Mesenchymal stem cell (in vitro differentiated cells and primary cell): ENCODE measurements around the gene DNAH10.

Experiments
- DNase-seq: peaks from one replicate; pipeline ENCODE4 v3.0.0-alpha.2; 2013
- H2AFZ ChIP-seq: one replicate; pipeline ENCODE4 v1.6.1; 2013; ENCODE audit warnings: low read depth, mild to moderate bottlenecking, control low read depth, inconsistent platforms, low read length, moderate library complexity
- H2AK5ac ChIP-seq: 2 replicates; pipeline ENCODE4 v1.6.1; 2013; ENCODE audit warnings: low read length, moderate library complexity, mild to moderate bottlenecking, inconsistent platforms; ENCODE audit not compliant: severe bottlenecking
- H2BK120ac ChIP-seq: one replicate; pipeline ENCODE4 v1.6.1; 2013; ENCODE audit warnings: low read depth, mild to moderate bottlenecking, inconsistent platforms, low read length, moderate library complexity
- H2BK12ac ChIP-seq, 2 experiments: one replicate each; pipeline ENCODE4 v1.6.1; 2013; ENCODE audit warnings: inconsistent platforms in 2 of 2, low read length in 2 of 2, mild to moderate bottlenecking in 2 of 2, moderate library complexity in 2 of 2, control low read depth in 1 of 2
- H2BK15ac ChIP-seq: one replicate; pipeline ENCODE4 v1.6.1; 2013; ENCODE audit warnings: mild to moderate bottlenecking, low read depth, inconsistent platforms; ENCODE audit not compliant: poor library complexity, severe bottlenecking
- H2BK5ac ChIP-seq: 2 replicates; pipeline ENCODE4 v1.6.1; 2013; ENCODE audit warnings: low read depth, mild to moderate bottlenecking, low read length, control low read depth, inconsistent platforms; ENCODE audit not compliant: poor library complexity, severe bottlenecking
- H3K14ac ChIP-seq, 2 experiments: one replicate each; pipeline ENCODE4 v1.6.1; 2013; ENCODE audit warnings: inconsistent platforms in 2 of 2, low read length in 2 of 2, control low read depth in 1 of 2, mild to moderate bottlenecking in 1 of 2, moderate library complexity in 1 of 2
- H3K18ac ChIP-seq, 2 experiments: one replicate each; pipeline ENCODE4 v1.6.1; 2013; ENCODE audit warnings: inconsistent platforms in 2 of 2, low read length in 2 of 2, control low read depth in 1 of 2, low read depth in 1 of 2, mild to moderate bottlenecking in 1 of 2
- H3K23ac ChIP-seq, 2 experiments: one replicate each; pipeline ENCODE4 v1.6.1; 2013; ENCODE audit warnings: inconsistent platforms in 2 of 2, low read length in 2 of 2, mild to moderate bottlenecking in 2 of 2, moderate library complexity in 2 of 2, control low read depth in 1 of 2
- H3K27ac ChIP-seq: 2 replicates; pipeline ENCODE4 v1.5.1; 2013; ENCODE audit warnings: mild to moderate bottlenecking, moderate library complexity, low read length, control low read depth, inconsistent platforms; ENCODE audit not compliant: poor library complexity, severe bottlenecking
- H3K27me3 ChIP-seq, 2 experiments: 2 replicates each; pipeline versions ENCODE4 v1.6.1 to v1.7.0; 2013; ENCODE audit warnings: low read length in 2 of 2, mild to moderate bottlenecking in 2 of 2, moderate library complexity in 2 of 2, control low read depth in 1 of 2, inconsistent platforms in 1 of 2; ENCODE audit not compliant: control insufficient read depth in 1 of 2, insufficient read depth in 1 of 2
- H3K36me3 ChIP-seq, 2 experiments: 2 replicates each; pipeline versions ENCODE4 v1.6.1 to v1.7.0; 2013; ENCODE audit warnings: low read length in 2 of 2, control low read depth in 1 of 2, inconsistent platforms in 1 of 2, low read depth in 1 of 2, mild to moderate bottlenecking in 1 of 2; ENCODE audit not compliant: insufficient read depth in 2 of 2, control insufficient read depth in 1 of 2
- H3K4ac ChIP-seq, 2 experiments: one replicate each; pipeline ENCODE4 v1.6.1; 2013; ENCODE audit warnings: inconsistent platforms in 2 of 2, low read length in 2 of 2, mild to moderate bottlenecking in 2 of 2, moderate library complexity in 2 of 2, control low read depth in 1 of 2, low read depth in 1 of 2
- H3K4me1 ChIP-seq: 2 replicates; pipeline ENCODE4 v1.6.1; 2013; ENCODE audit warnings: low read depth, low read length, control low read depth; ENCODE audit not compliant: control insufficient read depth, insufficient read depth
- H3K4me2 ChIP-seq: 2 replicates; pipeline ENCODE4 v1.6.1; 2013; ENCODE audit warnings: low read length, mild to moderate bottlenecking, inconsistent platforms; ENCODE audit not compliant: poor library complexity, severe bottlenecking
- H3K4me3 ChIP-seq, 2 experiments: 2 replicates each; pipeline versions ENCODE4 v1.5.1 to v1.7.0; 2013; ENCODE audit warnings: low read length in 2 of 2, mild to moderate bottlenecking in 2 of 2, control low read depth in 1 of 2, low read depth in 1 of 2; ENCODE audit not compliant: insufficient read depth in 1 of 2
- H3K79me1 ChIP-seq: replicated peaks from 2 replicates; pipeline ENCODE4 v1.6.1; 2013; ENCODE audit warnings: mild to moderate bottlenecking, control low read depth, low read length, inconsistent platforms; ENCODE audit not compliant: poor library complexity, severe bottlenecking
- H3K9ac ChIP-seq: 2 replicates; pipeline ENCODE4 v1.7.0; 2013; ENCODE audit warnings: mild to moderate bottlenecking, low read length, moderate library complexity
- H3K9me3 ChIP-seq: 2 replicates; pipeline ENCODE4 v1.7.0; 2013; ENCODE audit warnings: mild to moderate bottlenecking, low read length; ENCODE audit not compliant: control insufficient read depth
- H4K8ac ChIP-seq: one replicate; pipeline ENCODE4 v1.6.1; 2013; ENCODE audit warnings: inconsistent platforms, mild to moderate bottlenecking, low read length, moderate library complexity
- H4K91ac ChIP-seq: one replicate; pipeline ENCODE4 v1.6.1; 2013; ENCODE audit warnings: mild to moderate bottlenecking, low read length, inconsistent platforms
- WGBS: methylation state at CpG from one replicate; pipeline ENCODE4 v1.1.7; 2013; ENCODE audit warnings: mixed read lengths; 5-methylcytosine and 5-hydroxymethylcytosine counted together

DNAH10 gene

DNA sequence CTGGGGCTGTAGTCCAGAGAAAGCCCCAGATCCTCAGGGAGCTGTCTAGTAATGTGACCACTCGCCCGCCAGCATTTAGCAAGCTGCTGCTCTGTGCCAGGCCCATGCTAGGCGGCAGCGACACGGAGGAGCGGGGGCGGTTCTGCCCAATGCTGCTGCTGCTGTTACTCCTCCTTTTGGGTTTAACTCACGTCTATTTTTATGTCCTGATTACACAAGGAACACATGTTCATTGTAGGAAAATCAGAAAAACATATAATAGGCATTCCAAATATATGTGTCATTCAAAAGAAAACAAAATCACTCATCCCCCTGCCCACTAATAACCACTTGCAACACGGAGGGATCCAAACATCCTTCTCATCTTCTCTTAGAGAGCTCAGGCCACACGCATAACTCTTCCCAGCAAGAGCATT lies 180.1 kb downstream of the DNAH10 start:
- Histone ChIP-seq H3K18ac (no peak overlapping the region), H2AK5ac (no peak overlapping the region), H3K79me1 (peaks cover 31% of the 10 kb centered on the region), H3K36me3 (peaks cover 60 to 67% of the 10 kb centered on the region in 2 experiments), H3K4me2 (no peak overlapping the region), H3K9me3 (peaks cover 9% of the 10 kb centered on the region), H4K8ac (no peak overlapping the region), H3K4ac (no peak overlapping the region), H2BK15ac (no peak overlapping the region), H2BK120ac (no peak overlapping the region), H3K4me1 (peaks cover 25% of the 10 kb centered on the region), H3K27ac (peak overlapping the region; percentile 42), H3K4me3 (no peak overlapping the region), H3K14ac (no peak overlapping the region), H3K27me3 (no peaks in the 10 kb centered on the region), H2AFZ (no peak overlapping the region), H3K9ac (no peak overlapping the region), H3K23ac (no peak overlapping the region), H4K91ac (no peak overlapping the region), H2BK12ac (no peak overlapping the region), H2BK5ac (no peak overlapping the region)
- 78% methylated on average over 9 of the region's 10 CpGs for WGBS
- peak; percentile 53 for DNase-seq

GRCh38 chr12:123942911-123943648 lies 181.0 kb downstream of the DNAH10 start:
- no peak overlapping the region for H3K4ac ChIP-seq
- no peak overlapping the region for H2AFZ ChIP-seq
- no peak overlapping the region for H2BK12ac ChIP-seq
- peaks cover 21% of the 10 kb centered on the region for H3K4me1 ChIP-seq
- no peak overlapping the region for H2BK5ac ChIP-seq
- WGBS, result 95% methylated on average over 16 of the region's 16 CpGs
- peak overlapping the region; percentile 19 for H3K4me2 ChIP-seq
- H3K36me3 ChIP-seq, result peaks cover 57 to 59% of the 10 kb centered on the region in 2 experiments
- peak overlapping the region; percentile 44 for H2AK5ac ChIP-seq
- no peaks in the 10 kb centered on the region for H3K27me3 ChIP-seq
- no peak overlapping the region for H3K23ac ChIP-seq
- peak overlapping the region; percentile 48 for H3K27ac ChIP-seq
- no peak overlapping the region for H2BK15ac ChIP-seq
- DNase-seq, result no peak
- H4K8ac ChIP-seq, result peak overlapping the region; percentile 21
- H3K4me3 ChIP-seq, result no peak overlapping the region
- no peak overlapping the region for H3K9ac ChIP-seq
- H3K9me3 ChIP-seq, result peaks cover 9% of the 10 kb centered on the region
- H4K91ac ChIP-seq, result no peak overlapping the region
- H3K14ac ChIP-seq, result no peak overlapping the region
- no peak overlapping the region for H2BK120ac ChIP-seq
- no peak overlapping the region for H3K18ac ChIP-seq
- H3K79me1 ChIP-seq, result peaks cover 34% of the 10 kb centered on the region

DNA sequence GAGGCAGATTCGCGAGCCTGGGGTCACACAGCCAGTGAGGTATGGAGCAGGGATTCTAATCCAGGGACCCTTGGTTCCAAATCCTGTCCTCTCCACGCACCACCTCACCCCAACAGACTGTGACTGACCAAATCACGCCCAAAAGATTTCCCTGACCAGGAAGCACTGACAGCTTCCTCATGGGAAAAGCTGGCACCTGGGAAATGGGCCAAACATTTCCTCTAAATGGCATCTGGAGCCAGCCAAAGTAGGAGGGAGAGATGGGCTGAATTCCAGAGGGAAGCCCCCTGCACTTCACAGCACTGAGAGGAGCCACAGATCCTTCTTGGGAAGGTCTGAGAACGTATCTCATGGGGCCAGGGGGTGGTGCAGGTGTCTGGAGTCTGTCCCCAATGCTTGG lies 181.7 kb downstream of the DNAH10 start:
- no peak overlapping the region for H4K91ac ChIP-seq
- H3K4me3 ChIP-seq, result no peak overlapping the region
- no peaks in the 10 kb centered on the region for H3K27me3 ChIP-seq
- no peak overlapping the region for H2BK12ac ChIP-seq
- no peak overlapping the region for H2AFZ ChIP-seq
- H2BK15ac ChIP-seq, result no peak overlapping the region
- peaks cover 34% of the 10 kb centered on the region for H3K79me1 ChIP-seq
- no peak overlapping the region for H3K4me2 ChIP-seq
- H3K18ac ChIP-seq, result no peak overlapping the region
- H3K14ac ChIP-seq, result no peak overlapping the region
- no peak overlapping the region for H2BK5ac ChIP-seq
- H2BK120ac ChIP-seq, result no peak overlapping the region
- peaks cover 57 to 63% of the 10 kb centered on the region in 2 experiments for H3K36me3 ChIP-seq
- H3K27ac ChIP-seq, result no peak overlapping the region
- DNase-seq, result no peak
- H3K9ac ChIP-seq, result no peak overlapping the region
- peaks cover 9% of the 10 kb centered on the region for H3K9me3 ChIP-seq
- peaks cover 18% of the 10 kb centered on the region for H3K4me1 ChIP-seq
- WGBS, result 87% methylated on average over 5 of the region's 5 CpGs
- H4K8ac ChIP-seq, result no peak overlapping the region
- H3K23ac ChIP-seq, result no peak overlapping the region
- H3K4ac ChIP-seq, result no peak overlapping the region
- H2AK5ac ChIP-seq, result no peak overlapping the region

- Histone ChIP-seq H2AK5ac (no peak overlapping the region), H3K4me2 (no peak overlapping the region), H3K4me1 (peaks cover 23% of the 10 kb centered on the region), H4K8ac (no peak overlapping the region), H3K9ac (no peak overlapping the region), H2BK12ac (no peak overlapping the region), H3K18ac (no peak overlapping the region), H2BK5ac (no peak overlapping the region), H3K27ac (no peak overlapping the region), H2BK15ac (no peak overlapping the region), H2BK120ac (no peak overlapping the region), H3K4ac (no peak overlapping the region), H3K27me3 (no peaks in the 10 kb centered on the region), H3K36me3 (peaks cover 52 to 60% of the 10 kb centered on the region in 2 experiments), H3K4me3 (no peak overlapping the region), H3K14ac (no peak overlapping the region), H3K23ac (no peak overlapping the region), H2AFZ (no peak overlapping the region), H3K9me3 (peaks cover 9% of the 10 kb centered on the region), H3K79me1 (peaks cover 34% of the 10 kb centered on the region), H4K91ac (no peak overlapping the region)
- WGBS, result 96% methylated on average over 10 of the region's 10 CpGs
- DNase-seq, result no peak
Measured at GRCh38 chr12:123944696-123945095, 182.6 kb downstream of the DNAH10 start.
